Gastrocnemius medialis (tissue), 4 donors: ENCODE measurements around the gene CAMTA2. TPM values are rescaled to one million over a fixed set of nuclear protein-coding genes. Genes with fewer than 3 reads are reported as not detected.

Source experiments
- ATAC-seq, 2 donors: fragments of 150-250 bp; one replicate each; pipeline ENCODE4 v1.9.1; 2016
- DNase-seq, 2 donors: peaks; one replicate each; pipeline ENCODE4 v3.0.0-alpha.2; 2019
- H3K27ac ChIP-seq, 4 donors: fragments of 200-600 bp; sonication (generic); 1 replicate in 1 of 4; 2 replicates in 3 of 4; pipeline ENCODE4 v1.5.1; 2016 to 2018; ENCODE audit warnings: mild to moderate bottlenecking in 2 of 4, moderate library complexity in 1 of 4
- H3K27me3 ChIP-seq, 3 donors: fragments of 200-600 bp; sonication (generic) in 2 of 3; 1 replicate in 1 of 3; 2 replicates in 2 of 3; pipeline versions ENCODE4 v1.5.1 to v1.6.0; 2016 to 2019; ENCODE audit warnings: mild to moderate bottlenecking in 1 of 3, moderate library complexity in 1 of 3
- H3K36me3 ChIP-seq, 2 donors: fragments of 200-600 bp; sonication (generic) in 1 of 2; one replicate each; pipeline ENCODE4 v1.5.1; 2017 to 2018
- H3K4me1 ChIP-seq, 2 donors: fragments of 200-600 bp; sonication (generic) in 1 of 2; one replicate each; pipeline ENCODE4 v1.5.1; 2016 to 2017; ENCODE audit warnings: mild to moderate bottlenecking in 2 of 2
- H3K4me3 ChIP-seq, 4 donors: fragments of 200-600 bp; sonication (generic) in 3 of 4; 1 replicate in 1 of 4; 2 replicates in 3 of 4; pipeline ENCODE4 v1.5.1; 2016 to 2019; ENCODE audit warnings: mild to moderate bottlenecking in 2 of 4
- H3K9me3 ChIP-seq, 3 donors: fragments of 200-600 bp; sonication (generic) in 2 of 3; 1 replicate in 1 of 3; 2 replicates in 2 of 3; pipeline ENCODE4 v1.5.1; 2016 to 2019
- CTCF ChIP-seq, 5 experiments: fragments of 450-650 bp in 3 of 5; fragments of 200-600 bp in 2 of 5; sonication (generic) in 2 of 5; IDR thresholded peaks in 4 of 5; conservative IDR thresholded peaks in 1 of 5; 1 replicate in 4 of 5; 2 replicates in 1 of 5; pipeline ENCODE4 v1.5.1; 2016 to 2019; ENCODE audit warnings: antibody characterized with exemption in 5 of 5, mild to moderate bottlenecking in 3 of 5, moderate library complexity in 3 of 5
- POLR2A ChIP-seq, 2 donors: fragments of 450-650 bp; IDR thresholded peaks; one replicate each; pipeline ENCODE4 v1.6.1; 2017; ENCODE audit warnings: antibody characterized with exemption in 2 of 2, mild to moderate bottlenecking in 2 of 2, moderate library complexity in 2 of 2
- in situ Hi-C, 4 donors: fragments of 200-750 bp; cut with MboI; loops; one replicate each; pipeline versions ENCODE4 v1.15.0 to v1.8.0; 2017; ENCODE audit warnings: low sequenced_read_pairs in 4 of 4
- intact Hi-C: fragments of 100-400 bp; cut with DNase I; formaldehyde crosslinking; loops from one replicate; pipeline ENCODE4 v1.15.1; 2023; ENCODE audit warnings: low total_unique reads
- total RNA-seq, 4 donors: library from RNA; depleted of rRNA; stranded (reverse); fragments of >200 nt; gene quantifications; one replicate each; pipeline versions ENCODE4 v1.1.0 to v1.2.3, GENCODE V29; 2016

Gene CAMTA2
- total RNA-seq, 4 donors from 2014 or later, result 19.1 to 46.4 (median 36.4) TPM

- in situ Hi-C loops, result no loop called here
These were observed 30.9 kb downstream of the CAMTA2 start for GRCh38 chr17:4956493-4957061.

GRCh38 chr17:4955091-4955490, 32.4 kb downstream of the CAMTA2 start:
- no peak overlapping the region for H3K4me3 ChIP-seq
- DNase-seq, result no peak
- H3K4me1 ChIP-seq, result peaks cover 48 to 68% of the 10 kb centered on the region in 2 donors
- no peak for ATAC-seq
- intact Hi-C loops, result no loop called here
- no peaks in the 10 kb centered on the region for H3K27me3 ChIP-seq
- no peaks in the 10 kb centered on the region for H3K9me3 ChIP-seq
- TF ChIP-seq CTCF (IDR thresholded peaks at IDR 0.05 in 4 of 5, conservative IDR thresholded peaks at IDR 0.05 in 1 of 5), result no peak
- no peak for TF ChIP-seq POLR2A (IDR thresholded peaks at IDR 0.05)
- H3K27ac ChIP-seq, result peak overlapping the region; percentile 96 to 100 (median 98)
- in situ Hi-C loops, result no loop called here
- peaks cover 0 to 18% of the 10 kb centered on the region in 2 donors for H3K36me3 ChIP-seq

More at GRCh38 chr17:4956493-4957061, 30.9 kb downstream of the CAMTA2 start:
- intact Hi-C loops, result no loop called here
- H3K27me3 ChIP-seq, result no peaks in the 10 kb centered on the region
- peak overlapping the region; percentile 96 to 100 (median 98) for H3K27ac ChIP-seq
- no peak overlapping the region for H3K4me3 ChIP-seq
- no peak for DNase-seq
- peaks cover 0 to 29% of the 10 kb centered on the region in 2 donors for H3K36me3 ChIP-seq
- no peaks in the 10 kb centered on the region for H3K9me3 ChIP-seq
- peaks cover 34 to 53% of the 10 kb centered on the region in 2 donors for H3K4me1 ChIP-seq
- no peak for ATAC-seq
- TF ChIP-seq POLR2A (IDR thresholded peaks at IDR 0.05) (no peak), CTCF (IDR thresholded peaks at IDR 0.05 in 4 of 5, conservative IDR thresholded peaks at IDR 0.05 in 1 of 5) (peak in 2 of 5 experiments; percentile 16 to 37)

- Histone ChIP-seq H3K4me1 (peaks cover 48 to 63% of the 10 kb centered on the region in 2 donors), H3K36me3 (peaks cover 0 to 8% of the 10 kb centered on the region in 2 donors), H3K4me3 (peak overlapping the region in 2 of 4 donors; percentile 96 to 99), H3K9me3 (no peaks in the 10 kb centered on the region), H3K27me3 (no peaks in the 10 kb centered on the region), H3K27ac (peak overlapping the region; percentile 96 to 100 (median 98))
- DNase-seq (no peak), ATAC-seq (no peak)
- in situ Hi-C loops (no loop called here), intact Hi-C loops (loop anchor here (5.0 kb wide), 1 partner anchor 1036 kb away; the partner anchor contains the start of gene P2RX1)
- TF ChIP-seq POLR2A (IDR thresholded peaks at IDR 0.05) (no peak), CTCF (IDR thresholded peaks at IDR 0.05 in 4 of 5, conservative IDR thresholded peaks at IDR 0.05 in 1 of 5) (no peak)
These were observed 34.0 kb downstream of the CAMTA2 start for GRCh38 chr17:4953451-4953961.

- peaks cover 48 to 64% of the 10 kb centered on the region in 2 donors for H3K4me1 ChIP-seq
- peaks cover 0 to 13% of the 10 kb centered on the region in 2 donors for H3K36me3 ChIP-seq
- ATAC-seq (peak; percentile 45 to 59), DNase-seq (peak; percentile 68 to 92)
- peak overlapping the region; percentile 85 to 99 (median 96) for H3K4me3 ChIP-seq
- H3K9me3 ChIP-seq, result no peaks in the 10 kb centered on the region
- no peaks in the 10 kb centered on the region for H3K27me3 ChIP-seq
- TF ChIP-seq POLR2A (IDR thresholded peaks at IDR 0.05) (peak; percentile 36 to 44), CTCF (IDR thresholded peaks at IDR 0.05 in 4 of 5, conservative IDR thresholded peaks at IDR 0.05 in 1 of 5) (no peak)
- intact Hi-C loops (loop anchor here (5.0 kb wide), 1 partner anchor 1034 kb away; the partner anchor contains the start of gene P2RX1), in situ Hi-C loops (no loop called here)
- peak overlapping the region; percentile 96 to 100 (median 98) for H3K27ac ChIP-seq
These were observed 36.0 kb downstream of the CAMTA2 start for GRCh38 chr17:4951486-4951885.
